ENCODE results near the gene TAAR1.
"Not testable (repeated sequence)": the region's sequence is repeated elsewhere in the genome, so short reads cannot be mapped to it uniquely, and the experiment has no call there.

TAAR1 gene

DNA sequence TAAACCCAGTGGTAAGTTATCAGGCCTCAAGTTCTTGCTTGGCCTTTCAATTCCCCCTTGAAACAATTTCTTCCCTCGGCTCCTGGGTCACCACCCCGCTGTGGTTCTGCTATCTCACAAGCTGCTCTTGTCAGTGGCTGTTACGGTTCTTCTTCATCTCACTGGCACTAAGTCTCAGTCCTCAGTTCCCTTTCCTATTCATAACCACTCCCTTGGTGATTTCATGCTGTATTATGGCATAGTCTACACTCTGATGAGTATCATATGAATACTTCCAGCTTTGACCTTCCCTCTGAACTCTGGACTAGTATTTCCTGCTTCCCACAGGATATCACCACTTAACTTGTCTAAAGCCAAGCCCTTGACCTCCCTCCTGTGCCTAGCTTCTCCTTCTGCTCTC is 7.9 kb downstream of the TAAR1 start:
- no peak for DNase-seq

- no peak for DNase-seq
Observed at GRCh38 chr6:132650429-132650828, 8.6 kb downstream of the TAAR1 start.

- DNase-seq: no peak
Observed at GRCh38 chr6:132648828-132649227, 10.2 kb downstream of the TAAR1 start.

- no peak for DNase-seq
Observed at GRCh38 chr6:132648356-132648755, 10.6 kb downstream of the TAAR1 start.

DNA sequence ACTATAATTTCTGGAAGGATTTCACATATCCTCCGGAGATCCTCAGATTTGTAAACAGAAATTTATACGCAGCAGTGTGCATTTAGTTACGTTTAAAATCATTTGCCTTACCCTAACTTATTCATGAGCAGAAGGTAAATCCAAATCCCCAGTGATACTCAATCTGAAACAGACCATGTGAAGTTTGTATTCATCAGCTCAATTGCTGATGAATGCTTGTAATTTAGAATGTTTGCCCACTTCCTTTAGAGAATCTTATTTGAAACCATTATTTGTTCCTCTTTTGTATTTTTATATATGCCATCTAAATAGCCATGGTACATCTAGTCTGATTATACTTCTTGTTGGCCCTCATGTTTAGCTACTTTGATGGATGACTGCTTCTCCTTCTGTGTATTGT is 15.4 kb downstream of the TAAR1 start:
- DNase-seq: no peak

DNA sequence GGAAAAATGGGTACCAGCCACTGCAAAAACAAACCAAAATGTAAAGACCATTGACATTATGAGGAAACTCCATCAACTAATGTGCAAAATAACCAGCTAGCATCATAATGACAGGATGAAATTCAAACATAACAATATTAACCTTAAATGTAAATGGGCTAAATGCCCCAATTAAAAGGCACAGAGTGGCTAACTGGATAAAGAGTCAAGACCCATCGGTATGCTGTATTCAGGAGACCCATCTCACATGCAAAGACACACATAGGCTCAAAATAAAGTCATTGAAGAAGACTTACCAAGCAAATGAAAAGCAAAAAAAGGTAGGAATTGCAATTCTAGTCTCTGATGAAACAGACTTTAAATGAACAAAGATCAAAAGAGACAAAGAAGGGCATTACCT is 21.8 kb downstream of the TAAR1 start:
- not testable (repeated sequence) for DNase-seq

GRCh38 chr6:132635906-132636305 is 23.1 kb downstream of the TAAR1 start:
- not testable (repeated sequence) for DNase-seq

GRCh38 chr6:132635288-132635687 is 23.7 kb downstream of the TAAR1 start:
- not testable (repeated sequence) for DNase-seq

DNA sequence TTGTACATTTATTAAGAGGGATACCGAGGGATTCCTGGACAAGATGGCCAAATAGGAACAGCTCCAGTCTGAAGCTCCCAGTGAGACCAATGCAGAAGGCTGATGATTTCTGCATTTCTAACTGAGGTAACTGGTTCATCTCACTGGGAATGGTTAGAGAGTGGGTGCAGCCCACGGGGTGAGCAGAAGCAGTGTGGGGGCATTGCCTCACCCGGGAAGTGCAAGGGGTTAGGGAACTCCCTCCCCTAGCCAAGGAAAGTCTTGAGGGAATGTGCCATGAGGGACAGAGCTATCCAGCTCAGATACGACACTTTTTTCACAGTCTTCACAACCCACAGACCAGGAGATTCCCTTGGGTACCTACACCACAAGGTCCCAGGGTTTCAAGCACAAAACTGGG is 24.2 kb downstream of the TAAR1 start:
- DNase-seq: no peak

- DNase-seq: no peak
Observed at GRCh38 chr6:132633362-132633761, 25.6 kb downstream of the TAAR1 start.

- no peak for DNase-seq
Observed at GRCh38 chr6:132624175-132624574, 34.8 kb downstream of the TAAR1 start, which contains the start of gene TAAR2. TAAR2 (minus strand) TSS chr6:132624275; CDS start chr6:132624275, 0 bp downstream.

- no peak for DNase-seq
Observed at GRCh38 chr6:132623106-132623845, 35.7 kb downstream of the TAAR1 start.

GRCh38 chr6:132616677-132617076 is 42.3 kb downstream of the TAAR1 start:
- no peak for DNase-seq

DNA sequence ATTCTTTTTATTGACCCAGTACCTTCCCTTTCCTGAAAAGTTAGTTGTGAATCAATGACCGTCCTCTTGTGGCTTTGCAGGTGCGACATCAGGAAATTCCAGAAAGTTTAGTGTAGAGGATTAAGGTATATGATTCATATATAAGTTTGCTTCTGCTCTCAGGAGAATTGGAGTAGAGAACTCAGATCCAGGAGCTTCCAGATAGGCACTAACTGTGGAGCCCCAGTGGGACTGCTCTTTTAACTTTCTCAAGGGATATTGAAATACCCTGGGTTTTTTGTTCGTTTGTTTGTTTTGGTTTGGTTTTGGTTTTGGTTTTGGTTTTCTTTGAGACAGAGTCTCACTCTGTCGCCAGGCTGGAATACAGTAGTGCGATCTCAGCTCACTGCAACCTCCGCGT is 44.4 kb downstream of the TAAR1 start:
- DNase-seq: no peak

DNA sequence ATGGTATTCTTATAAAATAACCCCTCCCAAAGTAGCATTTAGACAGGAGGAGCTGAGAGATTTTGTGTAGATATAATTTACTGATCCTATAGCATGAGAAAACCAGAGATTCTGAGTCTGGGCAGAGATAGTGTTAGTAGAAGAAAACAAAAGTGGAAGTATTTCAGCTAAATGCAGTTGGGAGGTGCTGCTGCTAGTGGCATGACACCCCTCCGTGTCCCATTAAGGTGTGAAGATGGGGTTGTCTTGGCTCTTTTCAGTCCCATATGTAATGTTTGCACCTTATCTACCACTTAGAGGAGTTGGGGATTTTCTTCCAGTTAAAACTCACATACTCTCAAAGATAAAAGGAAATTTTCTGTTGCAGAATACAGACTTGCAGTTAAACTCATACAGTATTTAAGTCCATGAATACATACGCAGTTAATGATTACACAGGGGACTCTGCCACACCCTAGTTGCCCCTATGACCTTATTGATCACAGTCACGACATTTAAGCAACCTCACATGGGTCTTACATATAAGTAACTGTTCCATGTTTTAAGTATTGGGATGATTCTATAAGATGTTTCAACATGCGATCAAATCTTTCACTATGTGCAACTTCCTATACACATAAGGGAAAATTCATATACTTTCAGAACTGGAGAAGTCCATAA is 46.4 kb downstream of the TAAR1 start:
- DNase-seq: no peak

GRCh38 chr6:132611616-132612015 is 47.4 kb downstream of the TAAR1 start:
- DNase-seq: no peak

DNA sequence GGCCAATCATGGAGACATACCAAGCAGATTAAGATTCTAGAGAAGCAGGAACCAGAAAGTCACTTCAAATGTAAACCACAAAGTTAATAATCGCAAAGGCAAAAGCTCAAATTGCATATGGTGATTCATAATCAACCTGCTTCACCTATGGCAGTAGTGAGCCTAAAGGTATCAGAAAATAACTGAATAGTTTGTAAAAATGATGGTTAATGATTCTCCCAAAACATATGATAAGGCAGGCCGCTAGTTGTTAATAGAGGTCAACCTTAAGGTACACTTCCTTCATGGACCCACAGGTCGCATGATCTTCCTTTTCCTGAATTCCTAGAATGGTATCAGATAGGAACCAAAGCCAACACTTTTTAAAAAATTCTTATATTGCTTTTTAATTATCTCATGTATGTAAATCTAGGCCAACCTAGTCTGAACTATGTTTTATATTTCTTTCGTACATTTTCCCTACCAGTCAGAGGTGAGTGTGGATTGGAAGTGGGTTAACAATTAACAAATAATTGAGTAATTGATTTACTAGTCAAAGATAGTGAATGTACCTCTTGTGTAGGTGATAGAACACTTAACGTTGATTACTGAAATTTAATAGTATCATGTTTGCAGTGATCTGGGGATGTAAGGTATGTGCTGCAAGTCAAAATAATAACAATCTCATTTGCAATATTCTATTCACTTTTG is 51.3 kb downstream of the TAAR1 start:
- no peak for DNase-seq

DNA sequence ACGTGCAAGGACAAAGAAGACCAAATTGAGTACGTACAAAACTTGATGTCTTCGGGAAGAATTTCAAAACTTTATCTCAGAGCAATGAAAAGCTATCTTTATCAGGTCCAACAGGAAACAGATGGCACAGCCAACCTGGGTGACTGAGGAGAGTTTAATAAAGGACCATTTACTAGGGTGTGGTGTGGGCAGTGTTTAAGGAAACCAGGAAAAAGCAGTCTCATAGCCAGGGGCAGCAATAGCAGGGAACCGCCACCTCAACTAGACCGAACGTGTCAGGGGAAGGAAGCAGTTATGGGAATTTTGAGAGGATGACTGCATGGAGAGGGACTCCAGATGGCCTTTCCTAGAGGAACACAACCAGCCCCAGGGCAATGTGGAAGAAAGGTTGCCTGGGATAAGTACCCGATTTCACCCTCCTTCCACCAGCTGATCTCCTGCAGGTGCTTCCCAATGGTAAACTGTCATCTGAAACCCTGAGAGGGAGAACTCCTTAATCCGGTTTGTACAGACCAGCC is 54.3 kb downstream of the TAAR1 start:
- DNase-seq: no peak

GRCh38 chr6:132600900-132601299 is 58.1 kb downstream of the TAAR1 start:
- not testable (repeated sequence) for DNase-seq

- no peak for DNase-seq
Observed at GRCh38 chr6:132598473-132598872, 60.5 kb downstream of the TAAR1 start.

DNA sequence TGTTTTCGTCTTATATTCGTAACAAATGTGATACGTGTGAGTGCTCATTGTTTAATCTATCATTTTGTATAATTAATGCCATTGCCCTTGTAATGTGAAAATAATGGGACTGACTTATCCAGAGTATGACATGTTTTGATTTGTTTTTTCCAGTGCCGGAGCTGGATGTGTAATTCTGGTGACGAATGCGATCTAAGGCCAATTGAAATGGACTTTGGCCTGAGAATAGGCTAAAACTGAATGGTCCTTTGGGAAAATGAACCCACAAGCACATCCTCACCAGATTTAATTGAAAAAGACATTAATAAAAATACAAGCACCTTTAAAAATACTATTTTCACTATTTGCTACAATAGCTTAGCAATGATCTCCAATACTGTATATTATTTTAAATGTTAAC is 62.8 kb downstream of the TAAR1 start:
- no peak for DNase-seq
